Sigmoid colon (tissue), 3 donors: ENCODE data around the gene ASPSCR1.

Experiments used
- CTCF ChIP-seq, 4 experiments: fragments of 450-650 bp in 3 of 4; fragments of 200-600 bp in 1 of 4; IDR thresholded peaks; one replicate each; pipeline ENCODE4 v1.5.1; 2016 to 2019; ENCODE audit warnings: antibody characterized with exemption in 4 of 4, mild to moderate bottlenecking in 3 of 4, moderate library complexity in 2 of 4
- POLR2A ChIP-seq, 2 donors: fragments of 450-650 bp; IDR thresholded peaks; one replicate each; pipeline ENCODE4 v1.6.1; 2016; ENCODE audit warnings: antibody characterized with exemption in 2 of 2, mild to moderate bottlenecking in 2 of 2, moderate library complexity in 2 of 2

- no peak for TF ChIP-seq CTCF (IDR thresholded peaks at IDR 0.05)
- TF ChIP-seq POLR2A (IDR thresholded peaks at IDR 0.05), result no peak
Measured at GRCh38 chr17:82035956-82036633, 58.7 kb downstream of the ASPSCR1 start.
